Neural cell (in vitro differentiated cells): ENCODE data around the gene GNAI2. TPM values are rescaled to one million over a fixed set of nuclear protein-coding genes. Genes with fewer than 3 reads are reported as not detected.

Experiments
- H2AFZ ChIP-seq: fragments of 200-600, 300-800 bp; sonication (generic), shearing (Covaris generic); 2 replicates; pipeline ENCODE4 v1.6.0; 2014; ENCODE audit warnings: low read depth, mild to moderate bottlenecking, antibody characterized with exemption, low read length, moderate library complexity
- H3F3A ChIP-seq: fragments of 200-600 bp; shearing (Covaris generic); 2 replicates; pipeline ENCODE4 v1.6.1; 2016; ENCODE audit warnings: mild to moderate bottlenecking, moderate library complexity, mixed read lengths, antibody characterized with exemption, low read length; ENCODE audit not compliant: insufficient read depth, poor library complexity, severe bottlenecking
- H3K27ac ChIP-seq: fragments of 200-600, 300-800 bp; sonication (generic), shearing (Covaris generic); 2 replicates; pipeline ENCODE4 v1.5.1; 2014; ENCODE audit warnings: mild to moderate bottlenecking, low read length, moderate library complexity
- H3K27me3 ChIP-seq: fragments of 300-800, 200-600 bp; sonication (generic), shearing (Covaris generic); 2 replicates; pipeline ENCODE4 v1.6.0; 2014; ENCODE audit warnings: mild to moderate bottlenecking, low read depth, low read length, moderate library complexity; ENCODE audit not compliant: insufficient read depth
- H3K36me3 ChIP-seq: fragments of 300-800, 200-600 bp; sonication (generic), shearing (Covaris generic); 2 replicates; pipeline ENCODE4 v1.5.1; 2014; ENCODE audit warnings: mild to moderate bottlenecking, antibody characterized with exemption, low read length, moderate library complexity; ENCODE audit not compliant: insufficient read depth
- H3K4me2 ChIP-seq: fragments of 300-800, 200-600 bp; sonication (generic), shearing (Covaris generic); 2 replicates; pipeline ENCODE4 v1.6.0; 2014; ENCODE audit warnings: mild to moderate bottlenecking, low read length
- H3K4me3 ChIP-seq: fragments of 300-800, 200-600 bp; sonication (generic), shearing (Covaris generic); 2 replicates; pipeline ENCODE4 v1.5.1; 2014; ENCODE audit warnings: mild to moderate bottlenecking, low read length, moderate library complexity
- H3K79me2 ChIP-seq: fragments of 200-600 bp; shearing (Covaris generic); replicated peaks from 2 replicates; pipeline ENCODE4 v1.6.0; 2014; ENCODE audit warnings: mild to moderate bottlenecking, low read length, moderate library complexity; ENCODE audit not compliant: insufficient read depth
- H3K9ac ChIP-seq: fragments of 300-800, 200-600 bp; sonication (generic), shearing (Covaris generic); 2 replicates; pipeline ENCODE4 v1.6.1; 2016; ENCODE audit warnings: mild to moderate bottlenecking, low read length, mixed read lengths
- H3K9me2 ChIP-seq: fragments of 200-600 bp; shearing (Covaris generic); 2 replicates; pipeline ENCODE4 v1.6.1; 2016; ENCODE audit warnings: mild to moderate bottlenecking, low read length, mixed read lengths; ENCODE audit not compliant: insufficient read depth
- H3K9me3 ChIP-seq: fragments of 200-600, 300-800 bp; sonication (generic), shearing (Covaris generic); 2 replicates; pipeline ENCODE4 v1.6.1; 2016; ENCODE audit warnings: mild to moderate bottlenecking, mixed run types, low read length, moderate library complexity, mixed read lengths
- H4K20me1 ChIP-seq: fragments of 200-600 bp; shearing (Covaris generic); 2 replicates; pipeline ENCODE4 v1.6.1; 2016; ENCODE audit warnings: mild to moderate bottlenecking, mixed run types; ENCODE audit not compliant: insufficient read depth
- CTCF ChIP-seq: fragments of 450-650 bp; IDR thresholded peaks from 2 replicates; pipeline ENCODE4 v1.5.1; 2014; ENCODE audit warnings: antibody characterized with exemption, mild to moderate bottlenecking, moderate library complexity; ENCODE audit not compliant: poor library complexity, severe bottlenecking
- EP300 ChIP-seq: fragments of 450-650 bp; conservative IDR thresholded peaks from 2 replicates; pipeline ENCODE4 v1.6.1; 2014; ENCODE audit warnings: antibody characterized with exemption, mild to moderate bottlenecking, moderate library complexity; ENCODE audit not compliant: poor library complexity, severe bottlenecking
- EZH2 ChIP-seq: fragments of 200-600, 300-800 bp; shearing (Covaris generic), sonication (generic); IDR thresholded peaks from 2 replicates; pipeline ENCODE4 v1.6.1; 2014; ENCODE audit warnings: antibody characterized with exemption, low read length, borderline replicate concordance, mild to moderate bottlenecking; ENCODE audit not compliant: insufficient read depth, poor library complexity, severe bottlenecking
- MXI1 ChIP-seq: fragments of 450-650 bp; conservative IDR thresholded peaks from 2 replicates; pipeline ENCODE4 v1.6.1; 2014; ENCODE audit warnings: antibody characterized with exemption, mild to moderate bottlenecking; ENCODE audit not compliant: poor library complexity, severe bottlenecking
- POLR2AphosphoS5 ChIP-seq: IDR thresholded peaks from 2 replicates; pipeline ENCODE4 v1.6.1; 2012
- RAD21 ChIP-seq: fragments of 450-650 bp; conservative IDR thresholded peaks from 2 replicates; pipeline ENCODE4 v1.6.1; 2014; ENCODE audit warnings: antibody characterized with exemption, mild to moderate bottlenecking, moderate library complexity
- SMC3 ChIP-seq: fragments of 450-650 bp; conservative IDR thresholded peaks from 2 replicates; pipeline ENCODE4 v1.6.1; 2014; ENCODE audit warnings: antibody characterized with exemption, mild to moderate bottlenecking, moderate library complexity; ENCODE audit not compliant: poor library complexity
- TAF1 ChIP-seq: IDR thresholded peaks from 2 replicates; pipeline ENCODE4 v1.6.1; 2012; ENCODE audit warnings: low read depth
- polyA plus RNA-seq: library from polyadenylated mRNA; depleted of rRNA; stranded (reverse); fragments of >200 nt; gene quantifications from 2 replicates; pipeline ENCODE4 v1.2.3, GENCODE V29; 2014
- TF ChIP-seq, protein P1 (sequence below): IDR thresholded peaks from 2 replicates; pipeline ENCODE4 v1.6.1; 2012; ENCODE audit warnings: borderline replicate concordance

GNAI2 gene
- polyA plus RNA-seq, 1 donor from 2014 or later: 101 TPM

DNA sequence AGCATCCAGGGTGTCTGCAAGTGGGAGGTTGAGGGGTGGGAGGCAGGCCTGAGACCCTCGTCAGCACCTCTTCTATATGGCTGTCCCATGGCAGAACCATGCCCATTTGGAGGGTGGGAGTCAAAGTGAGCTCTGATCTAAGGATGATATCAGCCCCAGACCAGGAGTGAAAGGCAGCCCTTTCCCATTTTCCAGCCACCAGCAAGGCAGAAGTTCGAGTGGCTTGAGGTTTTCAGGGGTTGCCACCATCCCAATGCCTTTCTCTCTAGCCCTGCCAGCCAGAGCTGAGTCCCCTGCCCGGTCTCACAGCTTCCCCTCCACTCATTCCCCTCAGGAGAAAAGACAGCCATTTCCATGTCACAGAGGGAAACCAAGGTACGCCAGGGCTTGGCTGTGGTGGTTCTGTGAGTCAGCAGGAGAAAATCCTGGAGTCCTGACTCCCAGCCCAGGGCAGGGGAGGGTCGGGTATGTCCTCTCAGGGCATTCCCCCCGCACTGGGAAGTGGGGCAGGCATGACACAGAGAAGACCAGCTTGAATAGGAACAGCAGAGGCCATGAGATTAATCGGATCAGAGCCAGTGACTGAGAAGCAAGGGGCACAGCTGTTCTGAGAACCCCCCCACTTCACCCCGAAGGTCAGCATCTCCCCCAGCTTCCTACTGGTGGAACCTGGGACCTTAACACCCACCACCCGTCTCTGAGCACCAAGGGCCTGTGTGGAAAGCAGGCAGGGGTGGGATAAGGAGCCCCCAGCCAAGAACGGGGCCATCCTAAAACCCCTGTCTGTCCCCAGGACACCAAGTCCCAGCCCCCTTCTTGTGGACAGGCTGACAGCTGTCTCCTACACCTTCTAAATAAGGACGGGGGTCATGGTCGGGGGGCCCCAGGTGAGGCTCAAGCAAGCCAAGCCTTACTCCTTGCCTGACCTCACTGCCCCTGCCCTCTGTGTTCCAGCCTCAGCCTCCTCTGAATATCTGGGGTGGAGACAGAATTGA is 31.9 kb upstream of the GNAI2 start:
- TF ChIP-seq SMC3 (no peak), EZH2 (no peak), CTCF (no peak), MXI1 (no peak), POLR2AphosphoS5 (no peak), EP300 (no peak), RAD21 (no peak), TAF1 (no peak)
- TF ChIP-seq, protein P1, sequence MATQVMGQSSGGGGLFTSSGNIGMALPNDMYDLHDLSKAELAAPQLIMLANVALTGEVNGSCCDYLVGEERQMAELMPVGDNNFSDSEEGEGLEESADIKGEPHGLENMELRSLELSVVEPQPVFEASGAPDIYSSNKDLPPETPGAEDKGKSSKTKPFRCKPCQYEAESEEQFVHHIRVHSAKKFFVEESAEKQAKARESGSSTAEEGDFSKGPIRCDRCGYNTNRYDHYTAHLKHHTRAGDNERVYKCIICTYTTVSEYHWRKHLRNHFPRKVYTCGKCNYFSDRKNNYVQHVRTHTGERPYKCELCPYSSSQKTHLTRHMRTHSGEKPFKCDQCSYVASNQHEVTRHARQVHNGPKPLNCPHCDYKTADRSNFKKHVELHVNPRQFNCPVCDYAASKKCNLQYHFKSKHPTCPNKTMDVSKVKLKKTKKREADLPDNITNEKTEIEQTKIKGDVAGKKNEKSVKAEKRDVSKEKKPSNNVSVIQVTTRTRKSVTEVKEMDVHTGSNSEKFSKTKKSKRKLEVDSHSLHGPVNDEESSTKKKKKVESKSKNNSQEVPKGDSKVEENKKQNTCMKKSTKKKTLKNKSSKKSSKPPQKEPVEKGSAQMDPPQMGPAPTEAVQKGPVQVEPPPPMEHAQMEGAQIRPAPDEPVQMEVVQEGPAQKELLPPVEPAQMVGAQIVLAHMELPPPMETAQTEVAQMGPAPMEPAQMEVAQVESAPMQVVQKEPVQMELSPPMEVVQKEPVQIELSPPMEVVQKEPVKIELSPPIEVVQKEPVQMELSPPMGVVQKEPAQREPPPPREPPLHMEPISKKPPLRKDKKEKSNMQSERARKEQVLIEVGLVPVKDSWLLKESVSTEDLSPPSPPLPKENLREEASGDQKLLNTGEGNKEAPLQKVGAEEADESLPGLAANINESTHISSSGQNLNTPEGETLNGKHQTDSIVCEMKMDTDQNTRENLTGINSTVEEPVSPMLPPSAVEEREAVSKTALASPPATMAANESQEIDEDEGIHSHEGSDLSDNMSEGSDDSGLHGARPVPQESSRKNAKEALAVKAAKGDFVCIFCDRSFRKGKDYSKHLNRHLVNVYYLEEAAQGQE: no peak
- Histone ChIP-seq H3K9me3 (no peaks in the 10 kb centered on the region), H3K27me3 (peaks cover 20% of the 10 kb centered on the region), H3K36me3 (no peaks in the 10 kb centered on the region), H2AFZ (no peak overlapping the region), H4K20me1 (no peaks in the 10 kb centered on the region), H3K4me2 (no peak overlapping the region), H3K9ac (peak overlapping the region; percentile 53), H3K9me2 (no peaks in the 10 kb centered on the region), H3K4me3 (peak overlapping the region; percentile 72), H3F3A (no peaks in the 10 kb centered on the region), H3K27ac (no peak overlapping the region), H3K79me2 (no peaks in the 10 kb centered on the region)

DNA sequence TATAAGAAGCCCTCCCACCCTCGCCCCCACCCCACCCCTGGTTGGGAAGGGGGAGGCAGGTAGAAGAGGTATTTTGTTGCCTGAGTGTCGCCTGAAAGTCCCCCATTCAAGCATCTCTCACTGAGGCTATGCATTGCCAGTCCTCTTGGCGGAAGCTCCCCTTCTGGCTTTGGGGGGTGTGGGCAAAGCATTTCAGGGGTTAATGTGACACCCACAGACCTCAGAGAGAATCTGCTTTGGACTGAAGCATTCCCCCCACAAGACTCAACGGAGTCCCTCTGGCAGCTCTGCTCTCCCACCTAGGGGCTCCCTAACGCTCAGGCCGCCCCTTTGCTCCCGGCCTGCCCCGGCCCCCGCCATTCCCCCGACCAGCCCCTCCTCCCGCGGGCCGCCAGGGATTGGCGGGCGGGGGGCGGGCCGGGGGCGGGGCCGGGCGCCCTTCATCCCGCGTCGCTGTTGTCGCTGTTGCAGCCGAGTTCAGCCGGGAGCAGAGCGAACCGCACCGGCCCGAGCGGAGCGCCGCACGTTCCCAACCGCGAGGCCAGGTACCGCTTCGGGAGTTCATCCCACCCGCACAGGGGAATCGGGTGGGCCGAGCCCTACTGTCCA is 31.1 kb upstream of the GNAI2 start, which contains the start of gene SLC38A3:
Gene SLC38A3, plus strand, starts transcription at position 468 of the 609 bp plus-strand sequence. CDS start 8,929 bp downstream, outside the sequence.
- Histone ChIP-seq H3K36me3 (no peaks in the 10 kb centered on the region), H4K20me1 (no peaks in the 10 kb centered on the region), H3K9me2 (no peaks in the 10 kb centered on the region), H2AFZ (no peak within 1 kb of the TSS), H3K9ac (peak within 1 kb of the TSS; percentile 56), H3K4me3 (peak within 1 kb of the TSS; percentile 72), H3K79me2 (no peaks in the 10 kb centered on the region), H3F3A (no peaks in the 10 kb centered on the region), H3K9me3 (no peaks in the 10 kb centered on the region), H3K27me3 (peaks cover 20% of the 10 kb centered on the region), H3K4me2 (peak within 1 kb of the TSS; percentile 68), H3K27ac (no peak within 1 kb of the TSS)
- TF ChIP-seq CTCF (no peak), EZH2 (no peak), TAF1 (no peak), MXI1 (no peak), RAD21 (peak; percentile 11), POLR2AphosphoS5 (peak; percentile 58), EP300 (no peak), SMC3 (no peak)
- TF ChIP-seq, protein P1: no peak
